Mucosa of rectum (tissue), 2 donors: ENCODE results near the gene RSRC1.
A peak's percentile ranks its signal among the peaks of the same experiment; 100 is the strongest.

Experiments used
- H3K27ac ChIP-seq, 2 donors: one replicate each; pipeline ENCODE4 v1.7.0; 2013; ENCODE audit warnings: inconsistent platforms in 2 of 2, low read depth in 2 of 2, low read length in 2 of 2
- H3K27me3 ChIP-seq, 2 donors: one replicate each; pipeline ENCODE4 v1.7.0; 2013; ENCODE audit warnings: low read length in 2 of 2; ENCODE audit not compliant: control insufficient read depth in 2 of 2, insufficient read depth in 2 of 2
- H3K36me3 ChIP-seq, 2 donors: one replicate each; pipeline ENCODE4 v1.7.0; 2013; ENCODE audit warnings: low read length in 2 of 2; ENCODE audit not compliant: control insufficient read depth in 2 of 2, insufficient read depth in 2 of 2
- H3K4me1 ChIP-seq, 2 donors: one replicate each; pipeline ENCODE4 v1.7.0; 2013; ENCODE audit warnings: low read length in 2 of 2, mild to moderate bottlenecking in 1 of 2; ENCODE audit not compliant: control insufficient read depth in 2 of 2, insufficient read depth in 2 of 2
- H3K4me3 ChIP-seq, 2 donors: one replicate each; pipeline ENCODE4 v1.7.0; 2013; ENCODE audit warnings: low read length in 2 of 2
- H3K9ac ChIP-seq, 2 donors: one replicate each; pipeline ENCODE4 v1.7.0; 2013; ENCODE audit warnings: low read length in 2 of 2, low read depth in 1 of 2, mild to moderate bottlenecking in 1 of 2
- H3K9me3 ChIP-seq, 2 donors: one replicate each; pipeline ENCODE4 v1.7.0; 2013; ENCODE audit warnings: low read length in 2 of 2; ENCODE audit not compliant: control insufficient read depth in 2 of 2
- donor health status: healthy.
- donor health status: Normal muscosa, but diverticular disease.

The RSRC1 gene

DNA sequence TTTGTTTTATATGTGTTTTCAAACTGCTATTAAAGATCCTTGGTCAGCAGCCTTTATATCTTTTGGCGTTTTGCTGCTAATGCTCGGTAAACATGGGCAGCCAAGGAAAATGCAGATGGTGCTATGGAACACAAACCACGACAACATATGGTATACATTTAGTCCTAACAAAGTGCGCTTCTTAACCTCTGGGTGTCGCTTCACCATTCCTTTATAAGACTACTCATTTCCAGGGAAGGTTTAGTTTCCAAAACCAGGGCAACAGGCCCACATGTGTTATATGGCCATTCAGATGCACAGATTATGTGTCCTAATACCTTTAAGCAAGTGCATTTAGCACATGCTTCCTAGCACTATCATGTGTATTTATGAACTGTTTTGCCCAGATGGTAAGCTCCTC, 18.4 kb upstream of the RSRC1 start:
- no peaks in the 10 kb centered on the region for H3K4me1 ChIP-seq
- H3K36me3 ChIP-seq = no peaks in the 10 kb centered on the region
- H3K9ac ChIP-seq = no peak overlapping the region
- H3K27ac ChIP-seq = no peak overlapping the region
- no peak overlapping the region for H3K4me3 ChIP-seq
- H3K9me3 ChIP-seq = no peaks in the 10 kb centered on the region
- peaks cover 41 to 46% of the 10 kb centered on the region in 2 donors for H3K27me3 ChIP-seq

DNA sequence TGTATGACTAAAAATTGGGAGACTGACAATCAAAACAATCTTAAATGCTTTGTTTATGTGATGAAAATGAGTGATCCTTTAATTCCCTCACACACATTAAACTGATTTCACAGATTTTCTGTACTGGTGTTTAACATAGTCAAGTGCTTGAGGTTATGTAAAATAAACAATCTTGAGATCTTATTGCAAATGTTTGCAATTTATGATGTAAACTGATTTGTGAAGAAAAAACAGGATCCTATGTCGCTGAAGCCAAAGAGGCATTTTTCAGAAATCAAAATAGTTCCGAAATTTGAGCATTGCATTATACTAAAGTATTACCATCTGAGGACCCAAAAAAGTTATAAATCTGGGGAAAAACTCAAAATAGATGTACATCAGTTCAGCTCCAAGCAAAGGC, 16.4 kb upstream of the RSRC1 start:
- Histone ChIP-seq H3K36me3 (no peaks in the 10 kb centered on the region), H3K4me1 (peaks cover 3 to 9% of the 10 kb centered on the region in 2 donors), H3K9me3 (no peaks in the 10 kb centered on the region), H3K9ac (no peak overlapping the region), H3K27me3 (peaks cover 56 to 59% of the 10 kb centered on the region in 2 donors), H3K27ac (no peak overlapping the region), H3K4me3 (no peak overlapping the region)

- no peak overlapping the region for H3K9ac ChIP-seq
- H3K27me3 ChIP-seq = peaks cover 61 to 69% of the 10 kb centered on the region in 2 donors
- peaks cover 3 to 10% of the 10 kb centered on the region in 2 donors for H3K4me1 ChIP-seq
- no peaks in the 10 kb centered on the region for H3K36me3 ChIP-seq
- no peak overlapping the region for H3K27ac ChIP-seq
- no peak overlapping the region for H3K4me3 ChIP-seq
- no peaks in the 10 kb centered on the region for H3K9me3 ChIP-seq
Measured at GRCh38 chr3:158094235-158095110, 15.4 kb upstream of the RSRC1 start.

DNA sequence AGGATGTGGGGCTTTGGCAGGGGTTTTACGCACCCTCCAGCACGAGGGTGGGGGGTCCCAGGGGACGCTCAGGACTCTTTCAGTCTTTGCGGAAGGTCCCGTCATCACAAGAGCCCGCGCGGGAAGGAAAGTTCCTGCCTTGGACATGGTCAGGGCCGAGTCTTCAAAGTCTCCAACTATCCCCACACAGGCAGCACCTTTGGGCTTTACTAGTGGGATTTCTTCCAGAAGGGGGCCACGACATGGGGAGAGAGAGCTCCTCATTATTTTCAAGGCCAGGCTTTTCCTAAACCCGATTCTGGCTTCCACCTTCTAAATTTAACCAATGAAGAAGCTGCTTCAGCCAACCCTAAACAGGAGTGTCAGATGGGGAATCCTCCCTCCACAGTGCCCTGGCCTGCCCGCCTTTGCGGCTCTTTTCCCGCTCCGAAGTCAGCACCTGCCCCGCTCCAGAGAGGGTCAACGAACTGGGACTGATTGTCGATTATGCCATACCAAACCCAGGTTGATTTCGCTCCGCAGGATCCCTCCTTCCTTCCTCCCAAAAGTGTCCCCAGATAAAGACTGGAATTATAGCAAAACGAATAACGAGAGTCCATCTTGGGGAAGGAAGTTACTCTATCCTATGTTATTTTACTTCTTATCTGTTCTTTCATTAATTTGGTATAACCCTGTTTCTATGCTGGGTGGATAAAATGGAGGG, 14.6 kb upstream of the RSRC1 start:
- peaks cover 64 to 70% of the 10 kb centered on the region in 2 donors for H3K27me3 ChIP-seq
- H3K9me3 ChIP-seq = no peaks in the 10 kb centered on the region
- no peak overlapping the region for H3K9ac ChIP-seq
- H3K4me1 ChIP-seq = peaks cover 3 to 10% of the 10 kb centered on the region in 2 donors
- H3K27ac ChIP-seq = no peak overlapping the region
- H3K4me3 ChIP-seq = no peak overlapping the region
- no peaks in the 10 kb centered on the region for H3K36me3 ChIP-seq

DNA sequence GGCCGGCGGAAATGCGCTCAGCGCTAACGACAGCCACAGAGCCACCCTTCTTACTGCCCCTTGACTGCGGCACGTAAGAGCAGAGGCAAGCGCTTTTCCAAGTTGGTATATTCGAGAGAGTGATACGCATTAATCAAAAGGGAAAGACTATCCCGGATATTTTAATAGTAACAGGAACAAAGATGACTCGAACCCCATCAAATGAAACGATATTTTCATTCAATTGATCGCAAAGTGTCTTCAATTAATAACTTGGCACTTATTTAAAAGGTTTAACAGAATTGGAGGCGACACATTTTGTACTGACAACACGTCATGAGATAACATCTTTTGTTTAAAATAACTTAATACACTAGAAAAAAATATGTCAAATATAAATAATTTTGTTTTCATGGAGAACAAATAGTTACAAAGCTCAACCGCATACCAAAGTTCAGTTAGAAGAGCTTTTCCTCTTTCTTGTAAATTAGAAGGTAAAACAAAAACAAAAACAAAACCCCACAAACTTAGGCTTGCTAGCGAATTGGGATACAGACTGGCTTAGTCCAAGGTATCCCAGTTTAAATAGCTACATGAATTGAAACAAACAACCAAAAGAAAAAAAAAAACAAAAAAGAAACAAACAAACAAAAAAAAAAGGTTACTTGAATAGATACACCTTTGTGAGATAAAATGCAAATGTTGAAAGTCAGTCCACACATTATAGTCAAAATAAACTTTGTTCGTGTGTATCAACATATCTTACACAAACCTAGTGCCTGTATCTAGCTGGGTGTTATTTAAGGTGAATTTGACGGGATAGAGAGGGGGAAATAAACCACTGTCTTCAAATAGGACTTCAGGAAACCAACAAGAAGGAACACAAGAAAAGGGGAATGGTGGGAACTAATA, 13.8 kb upstream of the RSRC1 start:
- no peak overlapping the region for H3K4me3 ChIP-seq
- H3K4me1 ChIP-seq = peaks cover 3 to 10% of the 10 kb centered on the region in 2 donors
- no peaks in the 10 kb centered on the region for H3K9me3 ChIP-seq
- H3K9ac ChIP-seq = no peak overlapping the region
- no peaks in the 10 kb centered on the region for H3K36me3 ChIP-seq
- no peak overlapping the region for H3K27ac ChIP-seq
- peaks cover 70 to 78% of the 10 kb centered on the region in 2 donors for H3K27me3 ChIP-seq

- H3K36me3 ChIP-seq = no peaks in the 10 kb centered on the region
- H3K4me3 ChIP-seq = peak overlapping the region in 1 of 2 donors; percentile 75
- H3K9me3 ChIP-seq = no peaks in the 10 kb centered on the region
- peaks cover 81% of the 10 kb centered on the region in 2 donors for H3K27me3 ChIP-seq
- H3K9ac ChIP-seq = no peak overlapping the region
- no peak overlapping the region for H3K27ac ChIP-seq
- peaks cover 3 to 10% of the 10 kb centered on the region in 2 donors for H3K4me1 ChIP-seq
Measured at GRCh38 chr3:158097081-158097592, 12.8 kb upstream of the RSRC1 start.

GRCh38 chr3:158097593-158098308, 12.1 kb upstream of the RSRC1 start:
- Histone ChIP-seq H3K4me1 (peaks cover 4 to 11% of the 10 kb centered on the region in 2 donors), H3K9ac (peak overlapping the region in 1 of 2 donors; percentile 49), H3K36me3 (no peaks in the 10 kb centered on the region), H3K27me3 (peaks cover 81 to 84% of the 10 kb centered on the region in 2 donors), H3K9me3 (no peaks in the 10 kb centered on the region), H3K4me3 (peak overlapping the region; percentile 65 to 75), H3K27ac (no peak overlapping the region)

DNA sequence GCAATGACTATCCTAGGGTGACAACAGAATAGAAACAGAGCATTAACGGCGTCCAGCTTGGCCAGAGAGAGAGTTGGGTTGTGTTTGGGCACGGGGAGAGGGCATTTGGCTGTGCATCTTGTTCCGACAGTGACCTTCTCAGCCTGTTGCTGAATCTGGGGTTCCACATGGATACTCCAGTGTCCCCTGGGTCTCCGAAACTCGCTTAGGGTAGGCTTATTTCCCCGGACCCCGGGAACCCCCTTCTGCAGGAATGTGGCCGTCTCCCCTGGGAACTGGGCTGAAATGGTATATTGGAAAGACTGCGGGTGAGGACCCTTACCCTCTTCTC, 11.6 kb upstream of the RSRC1 start:
- Histone ChIP-seq H3K27ac (no peak overlapping the region), H3K4me1 (peaks cover 9 to 17% of the 10 kb centered on the region in 2 donors), H3K9ac (no peak overlapping the region), H3K9me3 (no peaks in the 10 kb centered on the region), H3K27me3 (peaks cover 87% of the 10 kb centered on the region in 2 donors), H3K36me3 (no peaks in the 10 kb centered on the region), H3K4me3 (peak overlapping the region; percentile 65 to 75)

DNA sequence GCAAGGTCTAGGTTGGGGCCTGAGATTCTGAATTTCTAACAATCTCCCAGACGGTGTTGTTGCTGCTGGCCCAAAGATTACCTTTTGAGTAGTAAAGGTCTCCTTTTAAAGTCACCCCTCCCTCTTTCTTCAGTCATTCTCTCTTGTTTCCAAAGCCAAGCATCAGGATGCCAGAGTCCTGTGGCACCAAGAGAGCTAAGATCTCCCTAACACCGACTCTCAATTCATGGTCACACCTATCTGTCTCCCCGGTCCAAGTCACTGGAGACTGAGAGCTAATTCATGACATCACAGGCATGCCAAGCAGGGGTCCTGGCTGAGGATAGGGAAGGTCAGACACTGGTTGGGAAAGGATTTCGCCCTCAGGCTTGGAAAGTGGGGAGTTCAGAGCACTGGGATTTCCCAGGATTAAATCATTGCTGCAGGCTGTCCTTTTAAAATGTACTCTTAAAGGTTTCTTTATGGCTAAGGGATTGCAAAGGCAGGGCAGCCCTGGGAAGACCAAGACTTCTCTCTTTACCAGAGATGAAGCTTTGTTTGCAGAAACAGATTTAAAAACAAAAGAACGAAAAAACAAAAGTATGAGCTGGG, 11.0 kb upstream of the RSRC1 start:
- H3K36me3 ChIP-seq = no peaks in the 10 kb centered on the region
- H3K9me3 ChIP-seq = no peaks in the 10 kb centered on the region
- H3K4me3 ChIP-seq = no peak overlapping the region
- H3K27me3 ChIP-seq = peaks cover 88 to 93% of the 10 kb centered on the region in 2 donors
- H3K4me1 ChIP-seq = peaks cover 14 to 22% of the 10 kb centered on the region in 2 donors
- no peak overlapping the region for H3K27ac ChIP-seq
- no peak overlapping the region for H3K9ac ChIP-seq
